Osteocyte (in vitro differentiated cells): ENCODE measurements around the gene MLLT6. TPM values are rescaled to one million over a fixed set of nuclear protein-coding genes. Genes with fewer than 3 reads are reported as not detected.
A peak's percentile ranks its signal among the peaks of the same experiment; 100 is the strongest.

ENCODE experiments used
- DNase-seq: peaks from one replicate; pipeline ENCODE4 v3.0.0; 2021; ENCODE audit warnings: mixed read lengths; ENCODE audit not compliant: unreplicated experiment; ENCODE audit errors: extremely low spot score
- H3K27ac Mint-ChIP-seq: one replicate; pipeline ENCODE4 v1.8.0; 2021; ENCODE audit warnings: mild to moderate bottlenecking, mixed read lengths; ENCODE audit not compliant: unreplicated experiment
- H3K27me3 Mint-ChIP-seq: one replicate; pipeline ENCODE4 v1.8.0; 2021; ENCODE audit warnings: mixed read lengths; ENCODE audit not compliant: unreplicated experiment
- H3K36me3 Mint-ChIP-seq: one replicate; pipeline ENCODE4 v1.8.0; 2021; ENCODE audit warnings: mixed read lengths; ENCODE audit not compliant: unreplicated experiment
- H3K4me1 Mint-ChIP-seq: one replicate; pipeline ENCODE4 v1.8.0; 2021; ENCODE audit warnings: mixed read lengths; ENCODE audit not compliant: unreplicated experiment
- H3K4me3 Mint-ChIP-seq: one replicate; pipeline ENCODE4 v1.8.0; 2021; ENCODE audit warnings: mild to moderate bottlenecking, moderate library complexity, mixed read lengths; ENCODE audit not compliant: unreplicated experiment
- H3K9me3 Mint-ChIP-seq: one replicate; pipeline ENCODE4 v1.8.0; 2021; ENCODE audit warnings: mixed read lengths; ENCODE audit not compliant: unreplicated experiment
- total RNA-seq: library from RNA; stranded (reverse); gene quantifications from 2 replicates; pipeline ENCODE4 v1.2.1, GENCODE V29; 2021
- TF ChIP-seq, protein P1 (sequence below): fragments of 200-600 bp; sonication (generic); IDR thresholded peaks from 2 replicates; pipeline ENCODE4 v1.5.0; 2021; ENCODE audit warnings: antibody characterized with exemption, mild to moderate bottlenecking, moderate library complexity

Gene MLLT6
- total RNA-seq, 1 donor from 2014 or later, result 107 TPM

DNA sequence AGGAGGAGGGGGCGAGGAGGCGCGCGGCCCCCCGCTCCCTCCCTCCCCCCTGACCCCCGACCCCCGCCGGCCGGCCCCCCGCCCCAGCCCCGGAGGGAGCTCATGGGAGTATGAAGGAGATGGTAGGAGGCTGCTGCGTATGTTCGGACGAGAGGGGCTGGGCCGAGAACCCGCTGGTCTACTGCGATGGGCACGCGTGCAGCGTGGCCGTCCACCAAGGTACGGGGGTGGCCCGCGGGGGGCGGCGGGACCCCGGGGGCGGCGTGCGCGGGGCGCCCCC is 390 bp downstream of the MLLT6 start:
- peak overlapping the region; percentile 88 for H3K4me3 Mint-ChIP-seq
- peaks cover 50% of the 10 kb centered on the region for H3K4me1 Mint-ChIP-seq
- no peak for DNase-seq
- no peaks in the 10 kb centered on the region for H3K9me3 Mint-ChIP-seq
- H3K27me3 Mint-ChIP-seq, result no peaks in the 10 kb centered on the region
- no peak overlapping the region for H3K27ac Mint-ChIP-seq
- TF ChIP-seq, protein P1, sequence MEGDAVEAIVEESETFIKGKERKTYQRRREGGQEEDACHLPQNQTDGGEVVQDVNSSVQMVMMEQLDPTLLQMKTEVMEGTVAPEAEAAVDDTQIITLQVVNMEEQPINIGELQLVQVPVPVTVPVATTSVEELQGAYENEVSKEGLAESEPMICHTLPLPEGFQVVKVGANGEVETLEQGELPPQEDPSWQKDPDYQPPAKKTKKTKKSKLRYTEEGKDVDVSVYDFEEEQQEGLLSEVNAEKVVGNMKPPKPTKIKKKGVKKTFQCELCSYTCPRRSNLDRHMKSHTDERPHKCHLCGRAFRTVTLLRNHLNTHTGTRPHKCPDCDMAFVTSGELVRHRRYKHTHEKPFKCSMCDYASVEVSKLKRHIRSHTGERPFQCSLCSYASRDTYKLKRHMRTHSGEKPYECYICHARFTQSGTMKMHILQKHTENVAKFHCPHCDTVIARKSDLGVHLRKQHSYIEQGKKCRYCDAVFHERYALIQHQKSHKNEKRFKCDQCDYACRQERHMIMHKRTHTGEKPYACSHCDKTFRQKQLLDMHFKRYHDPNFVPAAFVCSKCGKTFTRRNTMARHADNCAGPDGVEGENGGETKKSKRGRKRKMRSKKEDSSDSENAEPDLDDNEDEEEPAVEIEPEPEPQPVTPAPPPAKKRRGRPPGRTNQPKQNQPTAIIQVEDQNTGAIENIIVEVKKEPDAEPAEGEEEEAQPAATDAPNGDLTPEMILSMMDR, result no peak
- peaks cover 17% of the 10 kb centered on the region for H3K36me3 Mint-ChIP-seq

DNA sequence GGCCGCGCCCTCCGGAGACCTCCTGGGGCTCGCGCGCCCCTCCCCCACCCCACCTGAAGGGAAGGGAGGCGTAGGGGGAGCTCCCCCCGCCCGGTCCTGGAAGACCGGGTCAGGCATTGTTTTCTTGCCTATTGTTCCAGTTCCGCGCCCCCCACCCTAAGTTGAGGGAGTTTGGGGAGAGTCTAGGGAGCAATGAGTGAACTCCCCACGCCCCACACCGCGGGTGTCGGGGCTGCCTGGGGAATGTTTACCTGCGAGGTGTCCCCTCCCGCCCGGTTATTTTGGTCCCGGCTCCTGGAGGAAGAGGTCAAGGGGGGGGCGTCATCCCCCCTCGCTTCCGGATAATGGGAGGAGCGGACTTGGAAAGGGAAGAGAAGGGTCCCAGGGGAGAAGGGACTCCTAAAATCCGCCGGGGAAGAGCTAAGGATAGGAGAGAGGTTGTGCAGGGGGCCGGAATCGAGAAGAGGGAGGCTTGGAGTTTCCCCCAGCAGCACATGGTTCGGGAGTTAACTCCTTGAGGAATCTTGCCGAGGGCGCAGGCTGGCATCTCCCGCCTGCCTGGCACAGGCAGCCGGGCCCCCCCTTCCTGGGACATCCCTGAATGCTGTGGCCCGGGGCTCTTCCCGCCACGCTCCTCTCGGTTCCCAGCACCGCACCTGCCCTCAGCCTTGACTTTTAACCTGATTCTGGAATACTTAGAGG is 881 bp downstream of the MLLT6 start:
- no peaks in the 10 kb centered on the region for H3K9me3 Mint-ChIP-seq
- TF ChIP-seq, protein P1, result no peak
- no peak for DNase-seq
- peaks cover 50% of the 10 kb centered on the region for H3K4me1 Mint-ChIP-seq
- H3K4me3 Mint-ChIP-seq, result peak overlapping the region; percentile 88
- no peaks in the 10 kb centered on the region for H3K27me3 Mint-ChIP-seq
- H3K36me3 Mint-ChIP-seq, result peaks cover 17% of the 10 kb centered on the region
- H3K27ac Mint-ChIP-seq, result peak overlapping the region; percentile 78

DNA sequence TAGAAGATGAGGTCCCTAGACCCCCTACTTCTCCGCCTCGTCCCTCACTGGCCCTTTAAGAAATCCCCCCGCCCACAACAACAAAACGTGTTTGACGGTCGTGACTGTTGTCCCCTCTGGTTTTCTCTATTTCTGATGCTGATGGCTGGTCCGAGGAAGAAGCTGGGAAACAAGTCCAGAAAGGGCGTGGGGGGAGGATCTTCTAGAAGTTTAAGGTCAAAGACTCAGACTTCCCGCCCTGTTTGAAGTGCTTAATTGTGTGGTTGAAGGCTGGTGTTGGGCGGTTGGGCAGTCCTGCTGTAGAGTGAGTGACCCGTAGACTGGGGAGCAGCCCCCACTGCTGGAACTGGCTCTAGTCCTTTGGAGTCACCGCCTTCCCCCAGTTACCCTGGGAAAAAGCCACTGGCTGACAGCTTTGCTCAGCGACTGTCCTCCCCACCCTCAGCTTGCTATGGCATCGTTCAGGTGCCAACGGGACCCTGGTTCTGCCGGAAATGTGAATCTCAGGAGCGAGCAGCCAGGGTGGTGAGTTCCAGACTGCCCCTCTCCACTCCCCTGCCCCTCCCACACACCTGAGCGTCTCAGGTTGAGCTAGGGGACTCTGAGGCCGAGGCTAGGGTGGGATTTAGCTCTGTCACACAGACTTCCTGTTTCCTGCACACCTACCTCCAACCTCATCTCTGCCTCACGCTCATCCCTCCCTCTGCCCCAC is 1.6 kb downstream of the MLLT6 start:
- Mint-ChIP-seq H3K4me3 (peak overlapping the region; percentile 88), H3K27ac (peak overlapping the region; percentile 78), H3K36me3 (peaks cover 23% of the 10 kb centered on the region), H3K27me3 (no peaks in the 10 kb centered on the region), H3K4me1 (peaks cover 44% of the 10 kb centered on the region), H3K9me3 (no peaks in the 10 kb centered on the region)
- no peak for DNase-seq
- TF ChIP-seq, protein P1, result no peak

DNA sequence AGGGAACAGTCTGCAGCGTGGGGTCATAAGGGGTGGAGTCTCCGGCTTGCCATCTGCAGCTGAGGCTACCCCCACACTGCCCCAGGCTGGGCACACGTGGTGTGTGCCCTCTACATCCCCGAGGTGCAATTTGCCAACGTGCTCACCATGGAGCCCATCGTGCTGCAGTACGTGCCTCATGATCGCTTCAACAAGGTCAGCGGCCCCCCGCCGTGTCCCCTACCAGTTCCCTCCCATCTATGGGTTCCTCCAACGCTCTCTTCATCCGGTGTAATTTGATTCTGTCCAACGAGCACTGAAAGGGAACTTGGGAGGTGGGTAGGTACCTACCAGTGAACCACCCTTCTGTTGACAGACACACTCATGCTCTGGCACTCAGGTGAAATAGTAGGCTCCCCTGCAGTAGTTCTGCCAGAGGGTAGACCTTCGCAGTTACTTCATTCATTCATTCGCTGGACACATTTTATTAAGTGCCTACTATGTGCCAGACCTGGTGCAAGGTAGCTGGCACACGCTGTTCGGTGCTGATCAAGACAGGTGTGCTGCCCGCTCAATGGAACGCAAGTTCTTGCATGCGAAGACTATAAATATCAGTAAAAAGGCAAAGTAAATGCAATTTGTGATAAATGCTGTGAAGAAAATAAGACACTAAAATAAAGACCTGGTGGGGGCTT is 2.7 kb downstream of the MLLT6 start:
- peaks cover 23% of the 10 kb centered on the region for H3K36me3 Mint-ChIP-seq
- DNase-seq, result no peak
- H3K9me3 Mint-ChIP-seq, result no peaks in the 10 kb centered on the region
- no peak overlapping the region for H3K4me3 Mint-ChIP-seq
- TF ChIP-seq, protein P1, result no peak
- H3K4me1 Mint-ChIP-seq, result peaks cover 39% of the 10 kb centered on the region
- no peaks in the 10 kb centered on the region for H3K27me3 Mint-ChIP-seq
- no peak overlapping the region for H3K27ac Mint-ChIP-seq
